ENCODE data around the gene AGXT2.
"Not testable (repeated sequence)": the region's sequence is repeated elsewhere in the genome, so short reads cannot be mapped to it uniquely, and the experiment has no call there.

The AGXT2 gene

DNA sequence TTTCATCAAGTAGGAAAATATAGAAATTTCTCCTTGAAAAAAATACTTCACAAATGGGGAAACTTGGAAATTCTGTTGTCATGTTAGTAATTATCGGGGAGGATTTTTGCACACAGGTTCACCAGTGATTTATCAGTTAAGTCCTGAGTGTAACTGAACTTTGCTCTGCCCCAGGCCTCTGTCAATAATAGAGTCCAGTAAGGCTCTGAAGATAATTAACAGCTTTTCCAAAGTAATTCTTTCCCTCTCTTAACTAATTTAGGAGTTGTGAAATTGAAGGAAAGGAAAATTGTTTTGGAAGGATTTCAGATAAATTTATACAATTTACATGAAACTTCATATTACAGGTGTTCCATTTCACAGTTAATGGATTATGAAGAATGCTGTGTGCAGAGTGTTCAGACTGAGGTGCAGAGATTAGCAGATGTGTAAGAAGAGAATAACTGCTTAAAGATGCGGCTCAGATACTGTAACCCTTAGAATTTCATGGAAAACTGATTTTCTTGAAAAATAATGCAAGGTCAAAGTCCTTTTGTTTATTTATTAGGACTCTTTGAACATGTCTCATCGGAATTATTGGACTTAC is 2.9 kb upstream of the AGXT2 start:
- DNase-seq: no peak

DNA sequence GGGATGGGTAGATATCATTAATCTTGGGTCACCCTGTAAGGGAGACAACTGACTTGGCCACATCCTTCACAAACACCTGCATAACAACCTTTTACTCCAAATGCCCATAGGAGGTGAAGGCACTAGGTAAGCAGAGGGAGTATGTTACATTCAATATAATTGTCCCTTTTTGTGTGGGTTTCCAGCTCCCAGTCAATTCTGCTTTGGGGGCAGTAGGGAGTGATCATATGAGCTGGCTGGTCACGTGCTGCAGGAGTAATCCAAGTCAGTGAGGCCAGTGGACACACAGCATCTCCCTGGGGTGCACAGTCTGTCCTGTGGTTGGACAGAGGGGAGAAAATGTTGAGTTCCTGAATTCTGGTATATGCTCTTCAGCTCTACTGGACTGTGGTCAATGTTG is 1.2 kb upstream of the AGXT2 start:
- DNase-seq: no peak

DNA sequence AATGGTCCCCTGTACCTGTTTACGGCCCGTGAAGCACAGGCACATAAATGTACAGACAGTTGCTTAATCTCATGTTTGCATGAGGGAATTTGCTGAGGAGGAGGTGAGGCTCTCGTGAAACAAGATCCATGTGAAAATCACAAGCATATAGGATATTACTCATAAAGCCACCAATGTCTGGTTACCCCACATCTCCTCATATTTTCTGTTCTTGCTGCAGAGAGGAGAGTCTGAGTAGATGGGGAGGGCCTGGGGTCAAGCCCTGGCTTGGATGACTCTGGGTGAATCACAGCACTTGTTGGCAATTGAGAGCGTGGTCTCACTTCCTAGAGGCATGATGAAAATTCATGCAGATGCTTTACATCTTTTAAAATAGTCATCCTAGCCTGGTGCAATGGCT is 975 bp downstream of the AGXT2 start:
- DNase-seq: no peak

DNA sequence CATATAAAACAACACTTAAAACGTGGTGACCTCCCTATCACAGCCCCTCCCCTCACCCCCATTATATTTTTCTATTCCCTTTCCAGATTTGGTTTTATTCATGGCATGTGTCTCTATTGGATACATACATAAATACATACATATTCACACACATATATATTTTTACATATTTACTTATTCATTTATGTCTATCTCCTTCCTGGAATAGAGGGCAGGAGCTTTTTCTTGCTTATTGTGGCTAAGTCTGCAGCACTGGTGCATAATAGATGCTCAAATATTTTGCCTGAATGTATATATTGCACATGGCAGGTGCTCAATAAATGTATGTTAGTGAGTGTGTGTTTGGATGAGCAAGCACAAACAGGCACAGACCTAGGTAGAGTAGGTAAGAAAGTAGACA is 2.5 kb downstream of the AGXT2 start:
- DNase-seq: no peak

DNA sequence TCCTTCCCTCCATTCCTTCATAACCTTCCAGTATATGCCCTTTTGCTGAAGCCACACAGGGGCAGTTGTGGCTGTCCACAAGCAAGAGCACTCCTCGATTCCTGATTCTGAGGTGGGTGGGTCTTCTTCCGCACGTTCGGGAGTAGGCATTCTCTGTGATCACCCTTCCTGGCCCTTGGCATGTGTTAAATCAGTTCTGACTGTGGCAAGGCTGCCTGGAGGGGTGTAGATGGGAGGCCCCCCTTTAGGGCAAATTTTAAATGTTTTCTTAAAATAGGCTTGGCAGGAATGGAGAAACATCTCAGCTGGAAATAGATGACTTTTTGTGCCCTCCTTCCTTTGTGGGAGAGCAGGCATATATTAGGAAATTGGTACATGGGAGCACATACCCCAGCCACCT is 3.1 kb downstream of the AGXT2 start:
- DNase-seq: no peak

DNA sequence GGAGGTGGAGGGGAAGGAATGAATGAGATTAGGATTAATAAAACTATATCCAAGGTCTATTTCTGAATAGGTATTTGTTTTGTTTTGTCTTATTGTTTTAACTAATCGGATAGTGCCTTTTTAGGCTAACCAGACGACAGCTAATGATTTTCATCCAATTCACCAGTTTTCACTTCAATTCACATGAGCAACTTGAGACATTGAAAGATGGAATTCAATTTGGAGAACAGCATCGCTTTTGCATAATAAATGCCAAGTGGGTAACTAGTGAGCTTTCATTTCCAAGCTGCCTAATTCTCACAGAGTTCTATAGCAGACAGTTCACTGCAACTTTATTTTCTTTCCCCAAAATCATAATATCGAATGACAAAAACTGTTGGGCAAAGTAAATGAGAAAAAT is 5.0 kb downstream of the AGXT2 start:
- no peak for DNase-seq

DNA sequence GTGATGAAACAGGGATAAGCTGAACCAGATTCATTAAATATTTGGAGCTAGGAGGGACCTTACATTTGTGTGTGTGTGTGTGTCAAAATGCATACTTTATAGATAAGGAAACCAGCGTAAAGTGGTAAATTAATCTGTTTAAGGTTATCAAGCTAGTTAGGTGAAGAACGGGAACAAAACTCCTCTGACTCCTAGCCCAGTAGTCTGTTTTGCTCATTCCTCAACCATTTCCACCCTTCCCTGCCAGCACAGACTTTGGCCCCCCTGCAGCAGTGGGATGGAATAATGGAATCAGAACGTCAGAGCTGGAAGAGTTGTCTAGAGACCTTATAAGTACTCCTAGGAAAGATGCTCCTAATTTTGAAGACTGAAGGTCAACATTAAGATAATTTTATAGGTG is 6.5 kb downstream of the AGXT2 start:
- no peak for DNase-seq

DNA sequence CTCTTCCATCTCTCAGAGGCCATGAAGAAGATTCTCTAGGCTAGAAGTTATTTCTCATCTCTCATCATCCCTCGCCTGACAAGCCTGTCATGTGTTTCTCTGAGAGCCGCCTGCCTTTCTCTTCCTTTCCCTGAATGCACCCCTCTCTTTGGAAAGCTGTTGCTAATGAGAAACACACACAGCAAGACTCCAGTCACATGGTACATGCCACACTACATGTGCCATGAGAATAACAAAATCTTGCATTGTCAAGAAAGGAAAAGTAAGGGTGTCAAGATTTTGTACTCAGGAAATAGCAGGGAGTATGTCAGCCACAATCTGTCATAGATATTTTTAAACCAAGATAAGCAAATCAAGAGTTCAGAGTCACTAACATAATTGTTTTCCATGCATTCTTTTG is 8.9 kb downstream of the AGXT2 start:
- no peak for DNase-seq

DNA sequence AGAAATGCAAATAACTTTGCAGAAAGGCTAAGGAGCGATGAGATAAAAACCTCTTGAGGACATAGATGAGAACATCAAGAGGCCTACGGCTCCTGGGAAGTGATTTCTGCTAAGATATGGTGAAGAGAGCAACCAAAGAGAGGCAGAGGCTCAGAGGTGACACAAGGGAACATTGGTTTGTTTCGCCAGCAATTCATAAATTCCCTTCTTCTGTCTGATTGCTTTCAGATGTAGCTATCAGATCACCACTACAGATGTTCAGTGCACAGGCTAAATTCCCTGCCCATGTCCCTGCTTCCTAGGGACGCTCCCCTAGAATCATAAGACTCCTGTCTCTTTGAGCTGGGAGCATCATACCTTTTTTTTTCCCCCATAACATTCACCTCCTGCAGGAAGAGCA is 11.2 kb downstream of the AGXT2 start:
- DNase-seq: no peak

DNA sequence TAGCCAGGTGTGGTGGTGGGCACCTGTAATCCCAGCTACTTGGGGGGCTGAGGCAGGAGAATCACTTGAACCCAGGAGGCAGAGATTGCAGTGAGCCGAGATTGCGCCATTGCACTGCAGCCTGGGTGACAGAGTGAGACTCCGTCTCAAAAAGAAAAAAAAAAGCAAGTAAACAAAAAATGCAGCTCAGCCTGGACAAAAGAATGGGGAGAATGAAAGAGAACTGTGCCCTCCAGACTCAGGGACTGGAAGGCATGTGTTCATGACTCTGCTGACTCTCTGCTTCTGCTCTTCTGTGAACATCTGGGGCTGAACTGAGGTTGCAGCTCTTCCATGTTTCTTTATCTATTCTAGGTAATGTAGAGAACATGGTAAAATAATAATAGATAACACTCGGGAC is 11.8 kb downstream of the AGXT2 start:
- DNase-seq: not testable (repeated sequence)

DNA sequence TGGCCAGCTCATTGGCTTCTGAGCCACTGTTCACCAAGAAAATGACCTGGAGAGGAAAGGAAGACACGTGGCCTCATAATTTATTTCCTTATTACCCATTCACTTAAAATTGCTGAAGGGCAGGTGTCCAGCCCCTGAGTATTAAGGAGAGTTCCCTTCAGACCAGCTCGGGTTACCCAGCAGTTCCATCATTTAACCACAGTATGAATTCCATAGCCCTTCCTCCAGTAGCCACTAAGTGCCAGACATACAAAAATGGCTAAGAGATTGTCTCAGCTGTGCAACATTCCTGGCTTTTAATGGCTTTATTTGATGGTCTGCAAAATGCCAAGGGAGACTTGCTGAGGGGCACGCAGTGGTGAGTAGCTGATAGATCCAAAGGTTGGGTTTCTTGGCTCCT is 12.5 kb downstream of the AGXT2 start:
- DNase-seq: no peak

DNA sequence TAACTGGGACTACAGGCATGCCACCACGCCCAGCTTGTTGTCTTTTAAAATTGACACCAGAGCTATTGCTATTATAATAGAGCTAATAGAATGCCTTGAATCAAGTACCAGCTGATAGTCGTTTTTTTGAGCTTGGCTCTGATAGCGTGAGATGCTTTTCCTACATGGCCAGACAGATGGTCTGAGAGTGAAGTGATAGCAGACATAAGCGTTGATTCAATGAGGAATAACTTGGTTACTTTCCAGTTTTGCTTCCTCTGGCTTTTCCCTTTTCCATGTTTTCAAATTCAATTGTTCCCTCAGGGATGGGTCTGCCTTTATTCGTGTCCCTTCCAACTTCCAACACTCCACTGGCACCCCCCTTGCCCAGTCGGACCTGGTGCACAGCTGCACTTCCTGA is 15.4 kb downstream of the AGXT2 start:
- no peak for DNase-seq

DNA sequence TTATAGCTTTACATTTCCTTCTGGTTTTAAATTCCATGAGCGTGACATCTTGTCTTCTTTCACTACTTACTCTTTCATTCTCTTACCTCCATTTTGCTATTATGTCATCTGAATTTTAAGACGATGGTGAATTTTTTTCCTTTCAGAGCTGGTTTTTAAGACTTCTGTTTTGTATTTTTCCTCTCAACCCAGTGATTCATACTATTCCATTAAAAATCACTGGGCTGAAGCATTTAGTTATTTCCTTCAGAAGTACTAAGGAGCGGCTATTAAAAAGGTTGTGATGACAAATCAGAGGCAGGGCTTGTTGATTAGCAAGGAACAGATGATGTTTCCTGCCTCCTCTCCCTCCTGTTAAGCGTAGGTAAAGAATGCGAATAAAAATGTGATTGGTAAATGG is 16.5 kb downstream of the AGXT2 start:
- no peak for DNase-seq

DNA sequence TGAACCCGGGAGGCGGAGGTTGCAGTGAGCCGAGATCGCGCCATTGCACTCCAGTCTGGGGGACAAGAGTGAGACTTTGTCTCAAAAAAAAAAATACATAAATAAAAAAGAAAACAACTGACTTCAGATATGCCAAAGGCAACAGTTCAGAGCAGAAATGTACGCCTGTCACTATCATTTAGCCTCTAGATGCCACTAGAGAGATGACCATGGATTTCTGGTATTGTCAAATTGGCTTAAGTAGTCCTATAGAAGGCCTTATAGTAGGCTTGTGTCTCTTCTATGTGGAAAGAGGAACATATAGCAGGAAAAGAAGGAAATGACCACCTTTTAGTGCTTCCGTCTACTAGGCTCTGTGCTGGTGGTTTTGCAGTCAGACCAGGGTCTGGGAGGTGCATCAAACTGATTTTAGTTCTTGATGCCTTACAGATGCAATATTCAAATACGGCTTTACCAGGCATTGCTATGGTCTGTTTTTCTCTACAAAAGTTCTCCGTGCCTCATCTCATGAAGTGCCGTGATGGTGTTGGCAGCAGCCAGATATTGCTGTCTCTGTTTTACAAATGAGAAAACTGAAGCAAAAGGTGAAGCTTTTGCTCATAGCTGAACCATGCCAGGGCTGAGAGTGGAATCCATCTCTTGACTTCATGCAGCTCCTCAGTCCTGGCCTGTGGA is 17.2 kb downstream of the AGXT2 start:
- DNase-seq: no peak

DNA sequence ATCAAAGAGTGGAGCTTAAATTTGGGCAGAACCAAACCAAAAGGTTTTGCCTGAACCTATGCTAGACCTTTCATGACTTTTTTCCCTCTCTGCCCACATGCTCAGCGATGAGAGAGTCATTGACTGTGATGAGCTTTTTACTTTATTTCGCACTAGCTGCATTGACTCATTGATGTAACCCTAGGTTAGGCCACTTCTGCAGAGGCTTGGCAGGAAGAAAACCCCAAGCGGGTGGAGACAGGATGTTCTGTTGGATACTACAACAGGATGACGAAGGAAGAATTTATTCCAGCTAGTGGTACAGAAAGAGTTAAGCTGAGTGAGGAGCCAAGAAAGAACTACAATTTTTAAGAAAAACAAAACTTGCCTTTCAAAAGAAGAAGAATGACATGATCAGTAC is 18.4 kb downstream of the AGXT2 start:
- no peak for DNase-seq

DNA sequence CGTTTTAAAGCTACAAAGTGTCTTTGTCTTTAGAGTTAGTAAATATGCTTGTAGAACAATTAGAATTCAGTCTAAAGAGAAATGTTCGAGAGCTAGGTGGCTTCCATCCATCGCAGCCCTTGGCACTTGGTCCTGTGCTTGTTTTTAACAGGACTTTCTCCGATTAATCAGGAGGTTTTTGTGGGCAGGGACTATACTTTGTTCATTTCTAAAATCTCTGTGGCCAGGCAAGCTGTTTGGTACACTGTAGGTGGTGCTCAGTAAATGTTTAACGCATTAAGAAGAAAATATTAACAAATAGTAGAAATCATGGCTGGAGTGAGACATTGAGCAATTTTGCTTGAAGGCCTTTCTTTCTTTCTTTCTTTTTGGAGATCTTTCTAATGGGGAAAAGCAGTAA is 20.8 kb downstream of the AGXT2 start:
- no peak for DNase-seq

DNA sequence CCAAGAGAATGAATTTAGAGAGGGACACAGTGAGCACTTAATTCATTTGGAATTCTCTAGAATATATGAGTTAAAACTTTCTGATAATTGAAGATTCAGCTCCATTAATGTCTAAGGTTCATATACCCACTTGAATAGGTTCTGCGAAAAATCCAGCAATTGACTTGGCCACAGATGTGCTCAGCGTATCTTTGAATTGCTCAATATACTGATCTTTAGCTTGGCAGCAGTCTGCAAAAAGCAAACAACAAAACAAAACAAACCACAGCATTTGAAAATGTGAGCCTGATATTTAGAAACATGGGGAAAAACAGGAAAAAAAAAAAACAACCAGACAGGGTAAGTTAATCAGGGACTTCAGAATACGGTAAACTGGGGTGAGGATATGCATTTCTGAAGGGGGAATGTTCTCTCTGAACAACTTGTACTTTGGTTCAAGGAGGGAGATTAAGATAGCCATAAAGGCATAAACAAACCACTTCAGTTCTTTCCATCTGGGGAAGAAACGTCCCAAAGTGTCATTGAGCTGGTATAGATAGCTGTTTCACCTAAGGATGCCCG is 21.4 kb downstream of the AGXT2 start:
- no peak for DNase-seq

DNA sequence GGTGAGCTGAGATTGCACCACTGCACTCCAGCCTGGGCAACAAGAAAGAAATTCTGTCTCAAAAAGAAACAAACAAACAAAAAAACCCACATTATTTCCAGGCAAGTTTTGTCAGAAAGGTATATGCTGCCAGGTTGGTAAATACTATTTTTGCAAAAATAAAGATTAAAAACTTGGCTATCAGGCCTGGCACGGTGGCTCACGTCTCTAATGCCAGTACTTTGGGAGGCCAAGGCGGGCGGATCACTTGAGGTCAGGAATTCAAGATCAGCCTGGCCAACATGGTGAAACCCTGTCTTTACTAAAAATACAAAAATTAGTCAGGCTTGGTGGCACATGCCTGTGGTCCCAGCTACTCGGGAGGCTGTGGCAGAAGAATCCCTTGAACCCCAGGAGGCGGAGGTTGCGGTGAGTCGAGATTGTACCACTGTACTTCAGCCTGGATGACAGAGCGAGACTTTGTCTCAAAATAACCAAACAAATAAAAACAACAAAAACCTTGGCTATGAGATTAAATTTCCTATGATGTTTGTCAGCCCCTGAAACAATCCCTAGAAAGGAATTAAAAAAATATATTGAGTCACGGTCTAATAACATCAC is 22.7 kb downstream of the AGXT2 start:
- DNase-seq: no peak

DNA sequence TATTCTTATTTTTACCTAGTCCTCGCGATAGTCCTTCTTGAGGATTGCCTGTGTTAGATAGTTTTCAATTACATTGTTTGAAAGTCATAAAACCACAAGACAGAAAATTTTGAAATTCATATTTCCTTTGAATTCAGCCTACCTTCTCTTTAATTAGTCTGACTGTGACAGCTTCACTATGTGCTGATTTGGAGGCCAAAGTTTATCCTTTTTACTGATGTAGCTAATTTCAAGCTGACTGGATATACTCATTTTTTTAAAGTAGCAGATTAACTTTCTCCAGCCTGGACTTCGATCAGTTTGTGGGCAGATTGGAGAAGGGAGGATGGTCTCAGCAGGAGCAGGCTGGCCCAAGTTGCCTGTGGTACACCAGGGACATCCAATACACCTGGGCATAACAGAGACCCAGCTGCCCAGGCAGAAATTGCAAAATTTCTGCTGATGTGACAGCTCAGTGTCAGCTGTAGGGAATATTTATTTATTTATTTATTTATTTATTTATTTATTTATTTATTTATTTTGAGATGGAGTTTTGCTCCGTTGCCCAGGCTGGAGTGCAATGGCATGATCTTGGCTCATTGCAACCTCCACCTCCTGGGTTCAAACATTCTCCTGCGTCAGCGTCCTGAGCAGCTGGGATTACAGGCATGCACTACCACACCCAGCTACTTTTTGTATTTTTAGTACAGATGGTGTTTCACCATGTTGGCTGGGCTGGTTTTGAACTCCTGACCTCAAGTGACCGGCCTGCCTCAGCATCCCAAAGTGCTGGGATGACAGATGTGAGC is 24.2 kb downstream of the AGXT2 start:
- DNase-seq: no peak

DNA sequence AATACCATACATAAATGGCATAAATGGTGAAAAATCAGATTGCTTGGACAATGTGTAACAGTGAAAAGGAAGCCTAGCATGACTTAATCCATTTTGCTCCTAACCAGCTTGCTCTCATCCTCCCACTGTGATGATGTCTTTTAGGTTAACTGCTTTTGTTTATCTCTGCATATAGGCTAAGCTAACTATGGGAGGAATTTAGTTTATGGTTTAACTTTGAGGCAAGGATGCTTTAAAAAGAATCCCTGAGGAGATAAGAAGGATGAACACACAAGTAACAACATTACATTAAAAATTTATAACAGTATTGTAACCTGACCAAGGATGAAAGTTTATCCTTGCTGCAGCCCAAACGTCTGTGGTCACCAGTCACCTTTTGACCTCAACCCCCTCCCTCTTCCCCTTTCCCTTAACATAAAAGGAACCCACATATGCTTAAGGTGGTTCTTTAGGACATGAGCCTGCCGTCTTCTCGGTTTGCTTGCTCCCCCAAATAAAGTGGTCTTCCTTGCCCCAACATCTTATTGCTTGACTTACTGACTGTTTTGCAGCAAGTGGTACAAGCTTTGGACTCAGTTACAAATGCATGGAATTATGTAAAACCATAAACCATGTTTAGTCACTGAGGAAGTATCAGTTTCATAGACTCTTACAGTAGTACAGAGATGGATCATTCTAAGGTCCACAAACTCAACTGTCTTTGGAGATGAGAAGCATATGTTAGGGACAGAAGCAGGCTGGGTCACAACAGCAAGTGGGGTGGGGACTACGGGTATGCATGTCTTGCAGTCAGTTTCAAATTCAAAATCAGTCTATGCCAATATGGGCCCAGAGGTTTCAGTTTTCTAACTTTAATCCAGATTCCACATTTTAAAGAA is 31.3 kb downstream of the AGXT2 start:
- no peak for DNase-seq

DNA sequence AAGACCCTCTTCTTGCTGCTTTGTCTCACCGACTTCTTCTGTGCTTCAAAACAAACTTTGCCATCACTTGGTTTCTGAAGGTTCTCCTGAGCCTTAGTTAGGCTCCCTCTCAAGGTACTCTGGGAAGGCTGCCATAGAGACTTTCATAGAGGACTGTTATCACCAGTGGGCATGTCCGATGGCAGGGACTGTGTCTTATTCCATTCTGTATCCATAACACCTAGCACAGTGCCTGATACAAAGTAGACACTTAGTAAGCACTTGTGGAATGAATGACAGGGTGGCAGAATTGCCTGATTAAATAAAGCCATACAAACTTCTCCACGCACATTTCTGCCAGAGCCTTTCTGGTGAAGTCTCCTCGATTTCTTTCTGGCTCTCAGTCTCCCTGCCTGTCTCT is 32.7 kb downstream of the AGXT2 start:
- no peak for DNase-seq

DNA sequence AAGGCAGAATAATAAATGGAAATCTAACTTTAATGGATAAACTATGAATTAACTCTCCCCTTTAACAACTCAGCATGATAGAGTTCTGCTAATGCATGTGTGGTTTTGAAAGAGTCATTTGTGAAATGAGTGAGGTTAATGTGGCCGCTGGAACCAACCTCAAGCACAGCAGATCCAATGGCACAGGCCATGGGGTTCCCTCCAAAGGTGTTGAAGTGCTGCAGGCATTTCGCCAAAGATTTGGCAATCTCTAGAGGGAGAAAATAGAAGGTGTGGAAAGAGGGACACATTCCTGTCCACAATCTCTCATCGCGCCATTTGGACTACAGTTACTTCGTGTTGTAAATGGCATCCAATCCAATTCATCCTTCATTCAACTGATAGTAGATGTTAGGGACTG is 35.0 kb downstream of the AGXT2 start:
- no peak for DNase-seq

DNA sequence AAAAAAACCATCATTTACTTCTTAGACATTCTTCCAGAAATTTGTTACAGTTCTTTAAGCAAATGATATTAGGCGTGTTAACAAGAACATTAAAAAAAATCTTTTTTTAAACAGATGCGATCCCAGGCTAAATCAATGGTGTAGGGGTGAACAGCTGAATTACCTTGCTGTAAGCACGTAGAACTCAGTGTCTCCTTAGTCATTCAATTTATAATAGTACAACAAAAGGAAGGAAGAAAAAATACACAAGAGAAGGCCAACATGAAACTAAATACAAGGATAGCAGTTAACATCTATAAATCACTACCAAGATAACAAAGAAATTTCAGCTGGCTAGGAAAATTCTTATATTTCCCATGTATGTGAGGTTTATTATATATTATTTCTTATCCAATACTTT is 35.4 kb downstream of the AGXT2 start:
- DNase-seq: no peak

Measured in RPMI8226 (cell line).